ENCODE data around the gene C10orf105. TPM values are rescaled to one million over a fixed set of nuclear protein-coding genes. Genes with fewer than 3 reads are reported as not detected.

The C10orf105 gene
- total RNA-seq, 2 experiments from 2014 or later, result 0.24 to 0.41 TPM

GRCh38 chr10:71707240-71707789, 12.3 kb downstream of the C10orf105 start:
- H3K9me3 Mint-ChIP-seq, result no peaks in the 10 kb centered on the region
- no peak overlapping the region for H3K27ac Mint-ChIP-seq
- H3K4me3 Mint-ChIP-seq, result no peak overlapping the region
- H3K4me1 Mint-ChIP-seq, result peaks cover 25% of the 10 kb centered on the region
- no peaks in the 10 kb centered on the region for H3K27me3 Mint-ChIP-seq
- DNase-seq, result no peak
- H3K36me3 Mint-ChIP-seq, result no peaks in the 10 kb centered on the region

- no peaks in the 10 kb centered on the region for H3K36me3 Mint-ChIP-seq
- no peak overlapping the region for H3K27ac Mint-ChIP-seq
- H3K9me3 Mint-ChIP-seq, result no peaks in the 10 kb centered on the region
- no peak for DNase-seq
- no peak overlapping the region for H3K4me3 Mint-ChIP-seq
- no peaks in the 10 kb centered on the region for H3K27me3 Mint-ChIP-seq
- H3K4me1 Mint-ChIP-seq, result peaks cover 20% of the 10 kb centered on the region
Observed at GRCh38 chr10:71706216-71707121, 13.1 kb downstream of the C10orf105 start.

GRCh38 chr10:71705582-71705981, 14.0 kb downstream of the C10orf105 start:
- Mint-ChIP-seq H3K4me1 (peaks cover 17% of the 10 kb centered on the region), H3K36me3 (no peaks in the 10 kb centered on the region), H3K9me3 (no peaks in the 10 kb centered on the region), H3K27ac (no peak overlapping the region), H3K27me3 (no peaks in the 10 kb centered on the region), H3K4me3 (no peak overlapping the region)
- no peak for DNase-seq

GRCh38 chr10:71704816-71705215, 14.8 kb downstream of the C10orf105 start:
- no peaks in the 10 kb centered on the region for H3K27me3 Mint-ChIP-seq
- H3K4me1 Mint-ChIP-seq, result peaks cover 15% of the 10 kb centered on the region
- no peak overlapping the region for H3K4me3 Mint-ChIP-seq
- H3K36me3 Mint-ChIP-seq, result no peaks in the 10 kb centered on the region
- DNase-seq, result no peak
- H3K27ac Mint-ChIP-seq, result no peak overlapping the region
- no peaks in the 10 kb centered on the region for H3K9me3 Mint-ChIP-seq

- no peaks in the 10 kb centered on the region for H3K9me3 Mint-ChIP-seq
- no peak overlapping the region for H3K27ac Mint-ChIP-seq
- no peak overlapping the region for H3K4me3 Mint-ChIP-seq
- H3K4me1 Mint-ChIP-seq, result peaks cover 21% of the 10 kb centered on the region
- H3K36me3 Mint-ChIP-seq, result no peaks in the 10 kb centered on the region
- no peaks in the 10 kb centered on the region for H3K27me3 Mint-ChIP-seq
- DNase-seq, result no peak
Observed at GRCh38 chr10:71703577-71703976, 16.0 kb downstream of the C10orf105 start.

GRCh38 chr10:71701496-71702132, 18.0 kb downstream of the C10orf105 start:
- no peak for DNase-seq
- Mint-ChIP-seq H3K27me3 (no peaks in the 10 kb centered on the region), H3K27ac (no peak overlapping the region), H3K36me3 (no peaks in the 10 kb centered on the region), H3K9me3 (no peaks in the 10 kb centered on the region), H3K4me1 (peaks cover 26% of the 10 kb centered on the region), H3K4me3 (no peak overlapping the region)

GRCh38 chr10:71700731-71701368, 18.7 kb downstream of the C10orf105 start:
- no peaks in the 10 kb centered on the region for H3K9me3 Mint-ChIP-seq
- no peak overlapping the region for H3K4me3 Mint-ChIP-seq
- H3K4me1 Mint-ChIP-seq, result peaks cover 27% of the 10 kb centered on the region
- H3K27ac Mint-ChIP-seq, result no peak overlapping the region
- DNase-seq, result no peak
- H3K27me3 Mint-ChIP-seq, result no peaks in the 10 kb centered on the region
- no peaks in the 10 kb centered on the region for H3K36me3 Mint-ChIP-seq

GRCh38 chr10:71698737-71699136, 20.8 kb downstream of the C10orf105 start:
- Mint-ChIP-seq H3K9me3 (no peaks in the 10 kb centered on the region), H3K27ac (peak overlapping the region; percentile 66), H3K4me1 (peaks cover 44% of the 10 kb centered on the region), H3K27me3 (no peaks in the 10 kb centered on the region), H3K36me3 (no peaks in the 10 kb centered on the region), H3K4me3 (no peak overlapping the region)
- DNase-seq, result no peak

GRCh38 chr10:71697938-71698709, 21.5 kb downstream of the C10orf105 start:
- Mint-ChIP-seq H3K4me1 (peaks cover 45% of the 10 kb centered on the region), H3K4me3 (no peak overlapping the region), H3K27ac (peak overlapping the region; percentile 66), H3K27me3 (no peaks in the 10 kb centered on the region), H3K36me3 (no peaks in the 10 kb centered on the region), H3K9me3 (no peaks in the 10 kb centered on the region)
- peak; percentile 75 for DNase-seq

GRCh38 chr10:71696628-71697326, 22.8 kb downstream of the C10orf105 start:
- no peak overlapping the region for H3K4me3 Mint-ChIP-seq
- no peaks in the 10 kb centered on the region for H3K9me3 Mint-ChIP-seq
- H3K36me3 Mint-ChIP-seq, result no peaks in the 10 kb centered on the region
- DNase-seq, result peak; percentile 65
- no peak overlapping the region for H3K27ac Mint-ChIP-seq
- no peaks in the 10 kb centered on the region for H3K27me3 Mint-ChIP-seq
- peaks cover 44% of the 10 kb centered on the region for H3K4me1 Mint-ChIP-seq

- Mint-ChIP-seq H3K36me3 (no peaks in the 10 kb centered on the region), H3K4me1 (peaks cover 44% of the 10 kb centered on the region), H3K27ac (no peak overlapping the region), H3K4me3 (no peak overlapping the region), H3K27me3 (no peaks in the 10 kb centered on the region), H3K9me3 (no peaks in the 10 kb centered on the region)
- no peak for DNase-seq
Observed at GRCh38 chr10:71695502-71696476, 23.8 kb downstream of the C10orf105 start.

GRCh38 chr10:71694567-71694968, 25.0 kb downstream of the C10orf105 start:
- Mint-ChIP-seq H3K27me3 (no peaks in the 10 kb centered on the region), H3K9me3 (no peaks in the 10 kb centered on the region), H3K4me3 (peak overlapping the region; percentile 47)

GRCh38 chr10:71694039-71694501, 25.5 kb downstream of the C10orf105 start:
- H3K36me3 Mint-ChIP-seq, result no peaks in the 10 kb centered on the region
- no peak for DNase-seq
- H3K4me3 Mint-ChIP-seq, result peak overlapping the region; percentile 47
- peaks cover 41% of the 10 kb centered on the region for H3K4me1 Mint-ChIP-seq
- H3K27ac Mint-ChIP-seq, result no peak overlapping the region
- no peaks in the 10 kb centered on the region for H3K27me3 Mint-ChIP-seq
- H3K9me3 Mint-ChIP-seq, result no peaks in the 10 kb centered on the region

More at GRCh38 chr10:71694567-71694968, 25.0 kb downstream of the C10orf105 start:
- Mint-ChIP-seq H3K36me3 (no peaks in the 10 kb centered on the region), H3K4me1 (peaks cover 44% of the 10 kb centered on the region), H3K27ac (no peak overlapping the region)
- peak; percentile 49 for DNase-seq
